ENCODE measurements around the gene PDCD2L. TPM values are rescaled to one million over a fixed set of nuclear protein-coding genes. Genes with fewer than 3 reads are reported as not detected.

The PDCD2L gene
- total RNA-seq, 4 donors from 2014 or later, result 6.5 to 16.4 (median 12.6) TPM

DNA sequence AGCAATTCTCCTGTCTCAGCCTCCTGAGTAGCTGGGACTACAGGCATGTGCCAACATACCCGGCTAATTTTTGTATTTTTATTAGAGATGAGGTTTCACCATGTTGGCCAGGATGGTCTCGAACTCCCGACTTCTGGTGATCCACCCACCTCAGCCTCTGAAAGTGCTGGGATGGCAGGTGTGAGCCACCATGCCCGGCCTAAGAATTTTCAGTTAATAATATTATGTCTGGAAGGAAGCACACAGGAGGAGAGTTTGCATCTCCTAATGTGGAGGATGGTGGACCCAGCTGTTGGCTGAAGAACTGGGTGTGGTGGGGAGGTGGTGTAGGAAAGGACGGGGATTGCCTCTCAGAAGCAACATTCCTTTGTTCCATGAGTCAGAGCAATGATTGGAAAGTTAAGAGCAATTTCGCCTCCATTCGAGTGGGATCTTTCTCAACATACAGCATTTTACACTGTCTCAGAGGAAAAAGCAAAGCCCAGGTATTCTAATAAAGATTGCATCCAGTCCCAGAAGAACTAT, 11.9 kb downstream of the PDCD2L start:
- DNase-seq (ENCODE audit: low spot score in 2 of 2), result no peak
- 88 to 91% methylated on average over 7 of the region's 7 CpGs for WGBS, 2 donors
- H3K4me3 ChIP-seq (ENCODE audit: low read depth, poor library complexity, severe bottlenecking), result no peak overlapping the region
- TF ChIP-seq, protein P1, sequence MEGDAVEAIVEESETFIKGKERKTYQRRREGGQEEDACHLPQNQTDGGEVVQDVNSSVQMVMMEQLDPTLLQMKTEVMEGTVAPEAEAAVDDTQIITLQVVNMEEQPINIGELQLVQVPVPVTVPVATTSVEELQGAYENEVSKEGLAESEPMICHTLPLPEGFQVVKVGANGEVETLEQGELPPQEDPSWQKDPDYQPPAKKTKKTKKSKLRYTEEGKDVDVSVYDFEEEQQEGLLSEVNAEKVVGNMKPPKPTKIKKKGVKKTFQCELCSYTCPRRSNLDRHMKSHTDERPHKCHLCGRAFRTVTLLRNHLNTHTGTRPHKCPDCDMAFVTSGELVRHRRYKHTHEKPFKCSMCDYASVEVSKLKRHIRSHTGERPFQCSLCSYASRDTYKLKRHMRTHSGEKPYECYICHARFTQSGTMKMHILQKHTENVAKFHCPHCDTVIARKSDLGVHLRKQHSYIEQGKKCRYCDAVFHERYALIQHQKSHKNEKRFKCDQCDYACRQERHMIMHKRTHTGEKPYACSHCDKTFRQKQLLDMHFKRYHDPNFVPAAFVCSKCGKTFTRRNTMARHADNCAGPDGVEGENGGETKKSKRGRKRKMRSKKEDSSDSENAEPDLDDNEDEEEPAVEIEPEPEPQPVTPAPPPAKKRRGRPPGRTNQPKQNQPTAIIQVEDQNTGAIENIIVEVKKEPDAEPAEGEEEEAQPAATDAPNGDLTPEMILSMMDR (IDR thresholded peaks at IDR 0.05), result no peak
- no peak for TF ChIP-seq POLR2A (IDR thresholded peaks at IDR 0.05)
- intact Hi-C loops (cut with DNase I; ENCODE audit: low total_unique reads), result no loop called here

GRCh38 chr19:34418300-34418699, 14.1 kb downstream of the PDCD2L start:
- intact Hi-C loops (cut with DNase I; ENCODE audit: low total_unique reads), result no loop called here
- 98 to 100% methylated on average over 4 of the region's 4 CpGs for WGBS, 2 donors
- H3K4me3 ChIP-seq (ENCODE audit: low read depth, poor library complexity, severe bottlenecking), result no peak overlapping the region
- TF ChIP-seq, protein P1 (IDR thresholded peaks at IDR 0.05), result no peak
- TF ChIP-seq POLR2A (IDR thresholded peaks at IDR 0.05), result no peak
- DNase-seq (ENCODE audit: low spot score in 2 of 2), result no peak

- DNase-seq (ENCODE audit: low spot score in 2 of 2), result peak in 1 of 2 donors; percentile 59
- 73 to 80% methylated on average over 8 of the region's 8 CpGs for WGBS, 2 donors
- no peak overlapping the region for H3K4me3 ChIP-seq (ENCODE audit: low read depth, poor library complexity, severe bottlenecking)
- intact Hi-C loops (cut with DNase I; ENCODE audit: low total_unique reads), result no loop called here
- TF ChIP-seq POLR2A (IDR thresholded peaks at IDR 0.05), result no peak
- TF ChIP-seq, protein P1 (IDR thresholded peaks at IDR 0.05), result no peak
Observed at GRCh38 chr19:34426096-34426661, 22.0 kb downstream of the PDCD2L start.

GRCh38 chr19:34428549-34429285, 24.5 kb downstream of the PDCD2L start:
- peak overlapping the region; percentile 83 for H3K4me3 ChIP-seq (ENCODE audit: low read depth, poor library complexity, severe bottlenecking)
- 1% methylated on average over 36 to 57 of the region's 68 CpGs for WGBS, 2 donors
- peak in 1 of 2 donors; percentile 84 for DNase-seq (ENCODE audit: low spot score in 2 of 2)
- TF ChIP-seq, protein P1 (IDR thresholded peaks at IDR 0.05), result no peak
- no peak for TF ChIP-seq POLR2A (IDR thresholded peaks at IDR 0.05)
- intact Hi-C loops (cut with DNase I; ENCODE audit: low total_unique reads), result no loop called here

GRCh38 chr19:34429553-34429952, 25.4 kb downstream of the PDCD2L start:
- H3K4me3 ChIP-seq (ENCODE audit: low read depth, poor library complexity, severe bottlenecking), result no peak overlapping the region

More at GRCh38 chr19:34429553-34429952, 25.4 kb downstream of the PDCD2L start:
- DNase-seq (ENCODE audit: low spot score in 2 of 2), result no peak
- intact Hi-C loops (cut with DNase I; ENCODE audit: low total_unique reads), result no loop called here
- TF ChIP-seq POLR2A (IDR thresholded peaks at IDR 0.05), result no peak
- TF ChIP-seq, protein P1 (IDR thresholded peaks at IDR 0.05), result no peak
- 69% methylated on average over 9 of the region's 9 CpGs for WGBS, 2 donors
